ENCODE results near the gene POLR3B.

POLR3B gene

DNA sequence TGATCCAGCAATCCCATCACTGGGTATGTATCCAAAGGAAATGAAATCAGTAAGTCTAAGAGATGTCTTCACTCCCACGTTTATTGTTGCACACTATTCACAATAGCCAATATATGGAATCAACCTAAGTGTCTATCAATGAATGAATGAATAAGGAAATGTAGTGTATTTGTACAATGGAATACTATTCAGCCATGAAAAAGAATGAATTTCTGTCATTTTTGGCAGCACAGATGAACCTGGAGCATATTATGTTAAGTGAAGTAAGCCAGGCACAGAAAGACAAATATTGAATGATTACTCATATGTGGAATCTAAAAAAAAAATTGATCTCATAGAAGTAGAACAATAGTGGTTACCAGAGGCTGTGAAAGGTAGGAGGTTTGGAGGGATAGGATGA lies 194.7 kb downstream of the POLR3B start:
- Mint-ChIP-seq H3K4me3 (no peak overlapping the region), H3K9me3 (peaks cover 28% of the 10 kb centered on the region), H3K4me1 (ENCODE audit: low read depth) (no peaks in the 10 kb centered on the region), H3K27ac (no peak overlapping the region), H3K27me3 (ENCODE audit: low read depth) (peaks cover 8% of the 10 kb centered on the region), H3K36me3 (ENCODE audit: low read depth) (no peaks in the 10 kb centered on the region)
